Mucosa of rectum (tissue), 2 donors: ENCODE measurements around the gene ZNF275.

Source experiments
- H3K27ac ChIP-seq, 2 donors: one replicate each; pipeline ENCODE4 v1.7.0; 2013; ENCODE audit warnings: inconsistent platforms in 2 of 2, low read depth in 2 of 2, low read length in 2 of 2
- H3K27me3 ChIP-seq, 2 donors: one replicate each; pipeline ENCODE4 v1.7.0; 2013; ENCODE audit warnings: low read length in 2 of 2; ENCODE audit not compliant: control insufficient read depth in 2 of 2, insufficient read depth in 2 of 2
- H3K36me3 ChIP-seq, 2 donors: one replicate each; pipeline ENCODE4 v1.7.0; 2013; ENCODE audit warnings: low read length in 2 of 2; ENCODE audit not compliant: control insufficient read depth in 2 of 2, insufficient read depth in 2 of 2
- H3K4me1 ChIP-seq, 2 donors: one replicate each; pipeline ENCODE4 v1.7.0; 2013; ENCODE audit warnings: low read length in 2 of 2, mild to moderate bottlenecking in 1 of 2; ENCODE audit not compliant: control insufficient read depth in 2 of 2, insufficient read depth in 2 of 2
- H3K4me3 ChIP-seq, 2 donors: one replicate each; pipeline ENCODE4 v1.7.0; 2013; ENCODE audit warnings: low read length in 2 of 2
- H3K9ac ChIP-seq, 2 donors: one replicate each; pipeline ENCODE4 v1.7.0; 2013; ENCODE audit warnings: low read length in 2 of 2, low read depth in 1 of 2, mild to moderate bottlenecking in 1 of 2
- H3K9me3 ChIP-seq, 2 donors: one replicate each; pipeline ENCODE4 v1.7.0; 2013; ENCODE audit warnings: low read length in 2 of 2; ENCODE audit not compliant: control insufficient read depth in 2 of 2
- donor health status: healthy.
- donor health status: Normal muscosa, but diverticular disease.

Gene ZNF275

DNA sequence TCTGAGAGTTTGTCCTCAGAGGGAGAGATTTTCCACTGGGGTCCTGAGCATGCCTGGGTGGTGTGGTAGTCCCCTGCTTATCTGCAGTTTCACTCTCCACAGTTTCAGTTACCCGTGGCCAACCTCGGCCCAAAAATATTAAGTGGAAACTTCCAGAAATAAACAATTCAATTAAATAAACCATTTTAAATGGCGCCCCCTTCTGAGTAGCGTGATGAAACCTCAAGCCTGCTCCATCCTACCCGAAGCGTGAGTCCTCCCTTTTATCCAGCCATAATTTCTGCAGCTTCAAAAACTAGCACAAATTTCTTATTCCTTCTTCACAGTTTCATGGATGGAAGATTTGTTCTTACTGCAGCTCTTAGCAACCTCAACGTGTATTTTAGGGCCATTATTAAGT lies 40.5 kb downstream of the ZNF275 start:
- no peaks in the 10 kb centered on the region for H3K4me1 ChIP-seq
- no peak overlapping the region for H3K27ac ChIP-seq
- no peak overlapping the region for H3K9ac ChIP-seq
- H3K4me3 ChIP-seq = no peak overlapping the region
- H3K9me3 ChIP-seq = no peaks in the 10 kb centered on the region
- H3K27me3 ChIP-seq = peaks cover 0 to 3% of the 10 kb centered on the region in 2 donors
- no peaks in the 10 kb centered on the region for H3K36me3 ChIP-seq

- H3K9me3 ChIP-seq = no peaks in the 10 kb centered on the region
- no peak overlapping the region for H3K9ac ChIP-seq
- no peak overlapping the region for H3K27ac ChIP-seq
- no peaks in the 10 kb centered on the region for H3K4me1 ChIP-seq
- H3K36me3 ChIP-seq = no peaks in the 10 kb centered on the region
- no peak overlapping the region for H3K4me3 ChIP-seq
- H3K27me3 ChIP-seq = peaks cover 0 to 3% of the 10 kb centered on the region in 2 donors
Measured at GRCh38 chrX:153375571-153375970, 41.6 kb downstream of the ZNF275 start.

DNA sequence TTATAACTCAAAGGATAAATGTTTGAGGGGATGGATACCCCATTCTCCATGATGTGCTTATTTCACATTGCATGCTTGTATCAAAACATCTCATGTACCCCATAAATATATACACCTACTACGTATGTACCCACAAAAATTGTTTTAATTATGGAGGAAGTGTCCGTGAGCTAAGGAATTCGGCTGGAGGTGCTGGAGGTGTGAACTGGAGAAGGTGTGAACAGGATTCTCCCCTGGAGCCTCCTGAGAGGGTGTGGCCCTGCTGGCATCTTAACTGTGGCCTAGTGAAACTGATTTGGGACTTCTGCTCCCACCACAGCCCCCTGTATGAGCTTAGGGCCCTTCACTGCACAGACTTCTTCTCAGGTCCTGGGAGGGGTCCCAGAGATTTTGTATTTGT lies 43.8 kb downstream of the ZNF275 start:
- H3K4me1 ChIP-seq = no peaks in the 10 kb centered on the region
- peaks cover 0 to 3% of the 10 kb centered on the region in 2 donors for H3K27me3 ChIP-seq
- no peak overlapping the region for H3K4me3 ChIP-seq
- no peaks in the 10 kb centered on the region for H3K9me3 ChIP-seq
- no peak overlapping the region for H3K27ac ChIP-seq
- H3K9ac ChIP-seq = no peak overlapping the region
- no peaks in the 10 kb centered on the region for H3K36me3 ChIP-seq

- no peak overlapping the region for H3K4me3 ChIP-seq
- H3K27ac ChIP-seq = no peak overlapping the region
- H3K9me3 ChIP-seq = no peaks in the 10 kb centered on the region
- H3K4me1 ChIP-seq = no peaks in the 10 kb centered on the region
- peaks cover 0 to 3% of the 10 kb centered on the region in 2 donors for H3K27me3 ChIP-seq
- H3K36me3 ChIP-seq = no peaks in the 10 kb centered on the region
- no peak overlapping the region for H3K9ac ChIP-seq
Measured at GRCh38 chrX:153378607-153379006, 44.7 kb downstream of the ZNF275 start.

GRCh38 chrX:153379508-153379907 lies 45.6 kb downstream of the ZNF275 start:
- Histone ChIP-seq H3K4me1 (no peaks in the 10 kb centered on the region), H3K9me3 (no peaks in the 10 kb centered on the region), H3K27me3 (peaks cover 0 to 3% of the 10 kb centered on the region in 2 donors), H3K27ac (no peak overlapping the region), H3K4me3 (no peak overlapping the region), H3K36me3 (no peaks in the 10 kb centered on the region), H3K9ac (no peak overlapping the region)

DNA sequence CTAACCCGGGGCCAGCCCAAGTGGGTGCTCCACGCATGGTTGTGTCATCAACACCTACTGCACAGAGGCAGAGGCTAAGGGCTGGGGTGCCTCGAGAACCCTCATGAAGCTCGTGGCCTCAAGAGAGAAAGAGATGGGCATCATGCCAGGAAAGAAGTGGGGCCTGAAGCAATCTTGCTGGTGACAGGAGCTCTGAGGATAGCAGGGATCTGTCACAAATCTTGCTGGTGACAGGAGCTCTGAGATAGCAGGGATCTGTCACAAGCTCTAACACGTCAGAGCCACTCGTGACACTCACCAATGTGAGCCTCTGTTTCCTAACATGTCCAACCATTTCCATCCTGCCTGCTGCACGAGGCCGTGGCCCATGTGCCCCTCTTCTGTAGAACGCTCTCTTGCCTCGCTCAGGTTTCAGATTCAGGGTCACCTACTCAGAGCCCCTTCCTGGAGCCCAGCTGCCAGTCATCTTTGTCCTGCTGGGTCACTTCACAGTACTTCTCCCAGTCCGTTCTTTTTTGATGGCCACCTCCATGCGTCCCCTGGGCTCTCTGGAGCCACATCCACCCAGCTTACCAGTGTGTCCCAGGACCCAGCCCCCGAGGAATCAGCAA lies 46.1 kb downstream of the ZNF275 start:
- Histone ChIP-seq H3K27me3 (peaks cover 0 to 3% of the 10 kb centered on the region in 2 donors), H3K36me3 (no peaks in the 10 kb centered on the region), H3K4me1 (no peaks in the 10 kb centered on the region), H3K27ac (no peak overlapping the region), H3K9ac (no peak overlapping the region), H3K9me3 (no peaks in the 10 kb centered on the region), H3K4me3 (no peak overlapping the region)

DNA sequence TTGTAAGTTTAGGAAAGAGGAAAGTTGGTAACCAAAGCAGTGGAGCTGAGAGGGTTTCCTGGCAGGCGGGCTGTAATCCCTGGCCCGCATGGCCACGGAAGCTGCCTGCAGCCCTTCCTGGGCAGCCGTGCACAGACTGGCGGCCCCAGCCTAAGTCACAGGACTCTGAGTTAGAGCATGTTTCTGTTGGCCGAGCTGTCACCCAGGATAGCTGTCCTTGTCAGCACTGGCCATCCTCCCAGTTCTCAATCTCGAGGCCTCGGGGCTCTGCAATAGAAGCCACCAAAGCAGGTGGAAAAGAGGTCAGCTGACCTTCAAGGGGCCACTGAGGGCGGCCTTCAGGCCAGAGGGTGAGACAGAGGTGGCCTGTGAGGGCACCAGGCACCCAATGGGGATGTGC lies 46.7 kb downstream of the ZNF275 start:
- no peaks in the 10 kb centered on the region for H3K9me3 ChIP-seq
- no peaks in the 10 kb centered on the region for H3K36me3 ChIP-seq
- H3K9ac ChIP-seq = no peak overlapping the region
- no peak overlapping the region for H3K27ac ChIP-seq
- H3K27me3 ChIP-seq = no peaks in the 10 kb centered on the region
- no peak overlapping the region for H3K4me3 ChIP-seq
- no peaks in the 10 kb centered on the region for H3K4me1 ChIP-seq

- Histone ChIP-seq H3K9me3 (no peaks in the 10 kb centered on the region), H3K27me3 (no peaks in the 10 kb centered on the region), H3K9ac (no peak overlapping the region), H3K27ac (no peak overlapping the region), H3K4me1 (no peaks in the 10 kb centered on the region), H3K36me3 (no peaks in the 10 kb centered on the region), H3K4me3 (no peak overlapping the region)
Measured at GRCh38 chrX:153381684-153382532, 48.0 kb downstream of the ZNF275 start.

DNA sequence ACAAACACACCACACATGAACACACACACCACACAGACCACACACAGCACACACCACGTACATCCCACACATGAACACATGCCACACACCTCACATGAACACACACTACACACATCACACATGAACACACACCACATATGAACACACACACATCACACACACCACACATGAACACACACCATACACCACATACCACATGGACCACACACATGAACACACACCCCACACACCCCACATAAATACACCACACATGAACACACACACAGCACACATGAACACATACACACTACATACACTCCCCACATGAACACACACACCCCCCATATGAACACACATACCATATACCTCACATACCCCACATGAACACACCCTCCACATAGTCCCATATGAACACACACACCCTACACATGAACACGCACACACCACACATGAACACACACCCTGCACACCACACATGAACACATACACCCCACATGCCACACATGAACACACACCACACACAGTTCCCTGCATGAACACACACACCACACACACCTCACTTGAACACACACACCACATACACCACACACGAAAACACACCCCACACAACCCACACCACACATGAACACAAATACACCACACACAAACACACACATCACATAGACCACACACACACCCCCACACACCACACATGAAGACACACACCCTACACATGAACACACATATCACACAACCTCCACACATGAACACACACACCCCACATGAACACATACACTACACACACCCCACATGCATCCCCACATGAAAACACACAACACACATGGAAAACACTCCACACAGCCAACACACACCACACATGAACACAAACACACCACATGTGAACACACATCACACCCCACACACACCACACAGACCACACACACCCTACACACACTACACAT lies 48.9 kb downstream of the ZNF275 start:
- Histone ChIP-seq H3K9me3 (no peaks in the 10 kb centered on the region), H3K27ac (no peak overlapping the region), H3K4me3 (no peak overlapping the region), H3K27me3 (no peaks in the 10 kb centered on the region), H3K36me3 (no peaks in the 10 kb centered on the region), H3K9ac (no peak overlapping the region), H3K4me1 (no peaks in the 10 kb centered on the region)

GRCh38 chrX:153384390-153384789 lies 50.4 kb downstream of the ZNF275 start:
- Histone ChIP-seq H3K36me3 (no peaks in the 10 kb centered on the region), H3K4me1 (no peaks in the 10 kb centered on the region), H3K27ac (no peak overlapping the region), H3K27me3 (no peaks in the 10 kb centered on the region), H3K4me3 (no peak overlapping the region), H3K9me3 (no peaks in the 10 kb centered on the region), H3K9ac (no peak overlapping the region)
